CD14-positive monocyte (primary cell): Measurements from ENCODE around the gene SLC25A42. TPM values are rescaled to one million over a fixed set of nuclear protein-coding genes. Genes with fewer than 3 reads are reported as not detected.

Experiments
- DNase-seq, 3 donors: peaks; one replicate each; pipeline ENCODE4 v3.0.0-alpha.2; 2011 to 2022
- H2AFZ ChIP-seq: 2 replicates; pipeline ENCODE4 v1.6.0; 2012; ENCODE audit warnings: mild to moderate bottlenecking, low read depth, low read length, inconsistent platforms; ENCODE audit not compliant: insufficient read depth, poor library complexity, severe bottlenecking
- H3K27ac ChIP-seq, 2 donors: 1 replicate in 1 of 2; 2 replicates in 1 of 2; pipeline ENCODE4 v1.5.1; 2012 to 2013; ENCODE audit warnings: low read length in 2 of 2, control low read depth in 1 of 2, inconsistent platforms in 1 of 2, low read depth in 1 of 2, mild to moderate bottlenecking in 1 of 2
- H3K27me3 ChIP-seq, 2 donors: one replicate each; pipeline versions ENCODE4 v1.6.0 to v1.6.1; 2011 to 2013; ENCODE audit warnings: low read length in 2 of 2; ENCODE audit not compliant: control insufficient read depth in 2 of 2, insufficient read depth in 2 of 2
- H3K36me3 ChIP-seq, 2 donors: replicated peaks in 1 of 2; 1 replicate in 1 of 2; 2 replicates in 1 of 2; pipeline versions ENCODE4 v1.5.1 to v1.6.1; 2012 to 2013; ENCODE audit warnings: low read length in 2 of 2, control low read depth in 1 of 2, inconsistent platforms in 1 of 2, mild to moderate bottlenecking in 1 of 2; ENCODE audit not compliant: insufficient read depth in 2 of 2, control insufficient read depth in 1 of 2
- H3K4me1 ChIP-seq, 2 donors: 1 replicate in 1 of 2; 2 replicates in 1 of 2; pipeline versions ENCODE4 v1.5.1 to v1.6.1; 2012 to 2013; ENCODE audit warnings: low read length in 2 of 2, control low read depth in 1 of 2, inconsistent platforms in 1 of 2, mild to moderate bottlenecking in 1 of 2, moderate library complexity in 1 of 2; ENCODE audit not compliant: insufficient read depth in 2 of 2, control insufficient read depth in 1 of 2
- H3K4me2 ChIP-seq: replicated peaks from 2 replicates; pipeline ENCODE3; 2012; ENCODE audit warnings: low read length, moderate library complexity, mild to moderate bottlenecking; ENCODE audit not compliant: poor library complexity, severe bottlenecking; ENCODE audit errors: extremely low read depth
- H3K4me3 ChIP-seq, 3 experiments: fragments of 200-600 bp in 1 of 3; sonication (generic) in 1 of 3; replicated peaks in 1 of 3; 1 replicate in 2 of 3; 2 replicates in 1 of 3; pipeline ENCODE4 v1.5.1; 2011 to 2013; ENCODE audit warnings: low read length in 3 of 3, mild to moderate bottlenecking in 3 of 3, control low read depth in 2 of 3, low read depth in 2 of 3, inconsistent platforms in 1 of 3, moderate library complexity in 1 of 3
- H3K79me2 ChIP-seq: 2 replicates; pipeline ENCODE4 v1.6.0; 2012; ENCODE audit warnings: mild to moderate bottlenecking, control low read depth, inconsistent platforms, low read length, moderate library complexity; ENCODE audit not compliant: insufficient read depth
- H3K9ac ChIP-seq: 2 replicates; pipeline ENCODE4 v1.6.0; 2017; ENCODE audit warnings: low read length, mild to moderate bottlenecking; ENCODE audit not compliant: insufficient read depth, poor library complexity, severe bottlenecking
- H3K9me3 ChIP-seq, 2 donors: replicated peaks in 1 of 2; 1 replicate in 1 of 2; 2 replicates in 1 of 2; pipeline versions ENCODE4 v1.5.1 to v1.6.1; 2012 to 2013; ENCODE audit warnings: low read length in 2 of 2, control low read depth in 1 of 2; ENCODE audit not compliant: control insufficient read depth in 1 of 2, insufficient read depth in 1 of 2
- H4K20me1 ChIP-seq: 2 replicates; pipeline ENCODE4 v1.6.0; 2012; ENCODE audit warnings: mild to moderate bottlenecking, low read length, control low read depth, moderate library complexity; ENCODE audit not compliant: insufficient read depth
- H3K27ac Mint-ChIP-seq, 7 donors: one replicate each; pipeline ENCODE4 v1.8.0; 2020; ENCODE audit warnings: mild to moderate bottlenecking in 7 of 7, mixed read lengths in 7 of 7, moderate library complexity in 6 of 7, inconsistent platforms in 2 of 7
- H3K27me3 Mint-ChIP-seq, 3 donors: one replicate each; pipeline ENCODE4 v1.8.0; 2021 to 2022; ENCODE audit warnings: low read depth in 3 of 3, mild to moderate bottlenecking in 3 of 3, mixed read lengths in 3 of 3, moderate library complexity in 3 of 3, inconsistent platforms in 1 of 3
- H3K36me3 Mint-ChIP-seq, 2 donors: one replicate each; pipeline ENCODE4 v1.8.0; 2020; ENCODE audit warnings: mixed read lengths in 2 of 2, inconsistent platforms in 1 of 2, mild to moderate bottlenecking in 1 of 2
- H3K4me1 Mint-ChIP-seq: one replicate; pipeline ENCODE4 v1.8.0; 2020; ENCODE audit warnings: mild to moderate bottlenecking, mixed read lengths
- H3K4me3 Mint-ChIP-seq, 2 donors: one replicate each; pipeline ENCODE4 v1.8.0; 2020; ENCODE audit warnings: mild to moderate bottlenecking in 2 of 2, mixed read lengths in 2 of 2, moderate library complexity in 1 of 2
- H3K9me3 Mint-ChIP-seq, 7 donors: one replicate each; pipeline ENCODE4 v1.8.0; 2020 to 2022; ENCODE audit warnings: mixed read lengths in 7 of 7, mild to moderate bottlenecking in 6 of 7, moderate library complexity in 6 of 7, inconsistent platforms in 2 of 7
- CTCF ChIP-seq: fragments of 200-600 bp; IDR thresholded peaks from one replicate; pipeline ENCODE4 v1.8.0; 2022; ENCODE audit warnings: antibody characterized with exemption, mild to moderate bottlenecking
- WGBS: methylation state at CpG from one replicate; pipeline ENCODE4 v1.1.5; 2013; ENCODE audit warnings: missing lambda C conversion rate; ENCODE audit not compliant: insufficient coverage; 5-methylcytosine and 5-hydroxymethylcytosine counted together
- intact Hi-C, 2 donors: fragments of 100-400 bp; cut with micrococcal nuclease; formaldehyde crosslinking; loops; one replicate each; pipeline versions ENCODE4 v1.15.0 to v1.15.1; 2023
- polyA plus RNA-seq, 3 donors: library from polyadenylated mRNA; depleted of rRNA in 1 of 3; unstranded in 2 of 3; stranded (reverse) in 1 of 3; fragments of 300-500 nt in 2 of 3; fragments of >200 nt in 1 of 3; fragmentation: Illumina TruSeq in 2 of 3; gene quantifications; 1 replicate in 2 of 3; 2 replicates in 1 of 3; pipeline ENCODE4 v1.2.3, GENCODE V29; 2012 to 2021

SLC25A42 gene
- polyA plus RNA-seq, 3 donors: 0.68 to 3.1 (median 1.1) TPM

- Histone ChIP-seq H3K79me2 (no peaks in the 10 kb centered on the region), H3K9ac (no peak overlapping the region), H3K36me3 (peaks cover 48 to 59% of the 10 kb centered on the region in 2 donors), H3K9me3 (no peaks in the 10 kb centered on the region), H4K20me1 (no peaks in the 10 kb centered on the region), H3K27ac (no peak overlapping the region), H3K4me3 (no peak overlapping the region), H3K4me2 (no peak overlapping the region), H3K4me1 (peaks cover 7 to 13% of the 10 kb centered on the region in 2 donors), H2AFZ (no peak overlapping the region), H3K27me3 (no peaks in the 10 kb centered on the region)
- Mint-ChIP-seq H3K27me3 (no peaks in the 10 kb centered on the region), H3K27ac (peak overlapping the region in 1 of 7 donors; percentile 37), H3K4me1 (peaks cover 12% of the 10 kb centered on the region), H3K9me3 (peaks cover 0 to 5% (median 0%) of the 10 kb centered on the region in 7 donors), H3K4me3 (no peak overlapping the region), H3K36me3 (peaks cover 47 to 67% of the 10 kb centered on the region in 2 donors)
- no peak for DNase-seq
- TF ChIP-seq CTCF: no peak
- intact Hi-C loops: no loop called here
- 92% methylated on average over 13 of the region's 17 CpGs for WGBS
Measured at GRCh38 chr19:19059018-19059836, 4.6 kb upstream of the SLC25A42 start.

DNA sequence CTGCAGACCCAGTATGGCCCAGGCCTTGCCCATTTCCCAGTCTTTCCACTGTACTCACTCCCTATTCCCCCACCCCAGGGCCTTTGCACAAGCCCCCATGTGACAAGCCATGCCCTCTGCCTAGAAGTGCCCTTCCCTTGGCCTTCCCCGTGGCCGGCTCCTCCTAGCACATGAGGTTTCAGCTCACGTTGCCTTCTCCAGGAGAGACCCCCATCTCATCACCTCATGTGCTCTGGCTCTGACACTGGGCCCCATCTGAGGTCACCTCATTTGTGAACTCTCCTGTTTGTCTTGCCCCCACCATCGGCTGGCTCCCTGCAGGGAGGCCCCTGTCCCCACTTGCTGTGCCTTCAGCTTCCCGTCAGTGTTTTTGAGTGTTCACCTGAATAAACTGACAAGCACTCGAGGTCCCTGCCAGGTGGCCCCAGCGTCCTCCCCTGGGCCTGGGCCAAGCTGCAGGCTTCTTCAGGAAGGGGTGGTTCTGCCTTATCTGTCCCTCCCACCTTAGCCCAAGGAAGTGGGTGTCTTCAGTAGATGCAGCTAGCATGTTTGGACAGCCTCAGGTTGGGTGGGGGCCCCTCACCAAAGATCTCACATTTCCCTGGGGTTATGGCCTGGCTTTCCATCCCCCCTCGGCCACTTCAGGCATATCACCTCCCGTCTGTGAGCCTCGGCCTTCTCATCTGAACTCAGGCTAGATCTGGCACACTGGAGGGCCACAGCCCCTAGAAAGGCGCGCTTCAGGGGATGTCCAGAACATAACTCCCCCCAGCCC, 3.8 kb upstream of the SLC25A42 start:
- Histone ChIP-seq H3K4me2 (no peak overlapping the region), H4K20me1 (no peaks in the 10 kb centered on the region), H3K27ac (no peak overlapping the region), H3K4me3 (no peak overlapping the region), H3K9ac (no peak overlapping the region), H3K4me1 (peaks cover 15 to 21% of the 10 kb centered on the region in 2 donors), H2AFZ (no peak overlapping the region), H3K79me2 (peaks cover 3% of the 10 kb centered on the region), H3K36me3 (peaks cover 40 to 51% of the 10 kb centered on the region in 2 donors), H3K9me3 (no peaks in the 10 kb centered on the region), H3K27me3 (no peaks in the 10 kb centered on the region)
- Mint-ChIP-seq H3K4me1 (peaks cover 20% of the 10 kb centered on the region), H3K27me3 (peaks cover 0 to 3% (median 0%) of the 10 kb centered on the region in 3 donors), H3K4me3 (peak overlapping the region in 1 of 2 donors; percentile 20), H3K36me3 (peaks cover 39 to 59% of the 10 kb centered on the region in 2 donors), H3K9me3 (peaks cover 0 to 5% (median 0%) of the 10 kb centered on the region in 7 donors), H3K27ac (peak overlapping the region in 1 of 7 donors; percentile 6)
- DNase-seq: no peak
- intact Hi-C loops: no loop called here
- WGBS: 86% methylated on average over 11 of the region's 12 CpGs
- no peak for TF ChIP-seq CTCF
